ENCODE measurements around the gene RNU5B-1.

GRCh38 chr15:65260968-65261367 is 43.5 kb upstream of the RNU5B-1 start:
- TF ChIP-seq CTCF (IDR thresholded peaks at IDR 0.05): no peak
- TF ChIP-seq EP300 (IDR thresholded peaks at IDR 0.05): no peak
